Liver (tissue), 9 donors: Measurements from ENCODE around the gene AMER1. TPM values are rescaled to one million over a fixed set of nuclear protein-coding genes. Genes with fewer than 3 reads are reported as not detected.

ENCODE experiments used
- DNase-seq: peaks from one replicate; pipeline ENCODE4 v3.0.0-alpha.2; 2017; ENCODE audit warnings: low spot score
- H3K27ac ChIP-seq, 2 donors: one replicate each; pipeline ENCODE4 v1.7.0; 2013; ENCODE audit warnings: inconsistent platforms in 2 of 2, low read length in 2 of 2, control low read depth in 1 of 2, low read depth in 1 of 2, mild to moderate bottlenecking in 1 of 2
- H3K27me3 ChIP-seq, 4 donors: one replicate each; pipeline versions ENCODE4 v1.6.1 to v1.7.0; 2013; ENCODE audit warnings: low read length in 3 of 4, inconsistent platforms in 1 of 4, mild to moderate bottlenecking in 1 of 4, moderate library complexity in 1 of 4; ENCODE audit not compliant: control insufficient read depth in 4 of 4, insufficient read depth in 4 of 4
- H3K36me3 ChIP-seq, 4 donors: one replicate each; pipeline versions ENCODE4 v1.6.1 to v1.7.0; 2013; ENCODE audit warnings: low read length in 3 of 4, mild to moderate bottlenecking in 3 of 4, low read depth in 1 of 4, moderate library complexity in 1 of 4; ENCODE audit not compliant: control insufficient read depth in 4 of 4, insufficient read depth in 3 of 4
- H3K4me1 ChIP-seq, 4 donors: one replicate each; pipeline versions ENCODE4 v1.6.1 to v1.7.0; 2013; ENCODE audit warnings: low read length in 3 of 4, mild to moderate bottlenecking in 3 of 4, moderate library complexity in 1 of 4; ENCODE audit not compliant: control insufficient read depth in 4 of 4, insufficient read depth in 4 of 4
- H3K4me3 ChIP-seq, 3 donors: one replicate each; pipeline versions ENCODE4 v1.6.1 to v1.7.0; 2013; ENCODE audit warnings: low read length in 3 of 3, control low read depth in 1 of 3, low read depth in 1 of 3, mild to moderate bottlenecking in 1 of 3
- H3K9ac ChIP-seq, 2 donors: one replicate each; pipeline ENCODE4 v1.7.0; 2013; ENCODE audit warnings: low read length in 2 of 2, mild to moderate bottlenecking in 2 of 2, moderate library complexity in 2 of 2, control low read depth in 1 of 2, low read depth in 1 of 2
- H3K9me3 ChIP-seq, 4 donors: one replicate each; pipeline versions ENCODE4 v1.6.1 to v1.7.0; 2013; ENCODE audit warnings: low read length in 3 of 4; ENCODE audit not compliant: control insufficient read depth in 4 of 4
- EGR1 ChIP-seq, 2 donors: IDR thresholded peaks; 2 replicates each; pipeline ENCODE4 v1.6.1; 2016 to 2018; ENCODE audit warnings: antibody characterized with exemption in 2 of 2, low read depth in 2 of 2
- FOXA1 ChIP-seq: IDR thresholded peaks from 2 replicates; pipeline ENCODE4 v1.6.1; 2016; ENCODE audit warnings: antibody characterized with exemption
- FOXA2 ChIP-seq: IDR thresholded peaks from 2 replicates; pipeline ENCODE4 v1.6.1; 2016; ENCODE audit warnings: antibody characterized with exemption
- GABPA ChIP-seq, 2 donors: IDR thresholded peaks in 1 of 2; conservative IDR thresholded peaks in 1 of 2; 2 replicates each; pipeline ENCODE4 v1.6.1; 2016; ENCODE audit warnings: antibody characterized with exemption in 2 of 2, mild to moderate bottlenecking in 1 of 2, moderate library complexity in 1 of 2
- HNF4A ChIP-seq, 2 donors: conservative IDR thresholded peaks; 2 replicates each; pipeline ENCODE4 v1.6.1; 2016; ENCODE audit warnings: antibody characterized with exemption in 2 of 2, mild to moderate bottlenecking in 2 of 2
- HNF4G ChIP-seq: IDR thresholded peaks from 2 replicates; pipeline ENCODE4 v1.6.1; 2016; ENCODE audit warnings: antibody characterized with exemption
- JUND ChIP-seq, 2 donors: IDR thresholded peaks; 2 replicates each; pipeline ENCODE4 v1.6.1; 2016; ENCODE audit warnings: antibody characterized with exemption in 2 of 2
- MAX ChIP-seq: IDR thresholded peaks from 2 replicates; pipeline ENCODE4 v1.6.1; 2016; ENCODE audit warnings: antibody characterized with exemption
- NR2F2 ChIP-seq: IDR thresholded peaks from 2 replicates; pipeline ENCODE4 v1.6.1; 2016; ENCODE audit warnings: antibody characterized with exemption
- RAD21 ChIP-seq, 2 donors: IDR thresholded peaks; 2 replicates each; pipeline ENCODE4 v1.6.1; 2016; ENCODE audit warnings: antibody characterized with exemption in 2 of 2, mild to moderate bottlenecking in 2 of 2
- REST ChIP-seq: IDR thresholded peaks from 2 replicates; pipeline ENCODE4 v1.6.1; 2016; ENCODE audit warnings: antibody characterized with exemption, mild to moderate bottlenecking
- RXRA ChIP-seq, 2 donors: IDR thresholded peaks; 2 replicates each; pipeline ENCODE4 v1.6.1; 2017 to 2018; ENCODE audit warnings: antibody characterized with exemption in 2 of 2, mild to moderate bottlenecking in 1 of 2
- SP1 ChIP-seq: IDR thresholded peaks from 2 replicates; pipeline ENCODE4 v1.6.1; 2018; ENCODE audit warnings: antibody characterized with exemption, mild to moderate bottlenecking
- TAF1 ChIP-seq: conservative IDR thresholded peaks from 2 replicates; pipeline ENCODE4 v1.6.1; 2016; ENCODE audit warnings: antibody characterized with exemption, mild to moderate bottlenecking
- YY1 ChIP-seq: IDR thresholded peaks from 2 replicates; pipeline ENCODE4 v1.6.1; 2016; ENCODE audit warnings: antibody characterized with exemption, mild to moderate bottlenecking
- WGBS: extraction: QIAGEN DNeasy Blood & Tissue Kit; methylation state at CpG from one replicate; pipeline ENCODE4 v1.1.7; 2013; 5-methylcytosine and 5-hydroxymethylcytosine counted together
- polyA plus RNA-seq, 2 donors: library from polyadenylated mRNA; stranded (reverse) in 1 of 2; unstranded in 1 of 2; fragments of 200-250 nt in 1 of 2; fragments of >200 nt in 1 of 2; fragmentation: Nextera tagmentation in 1 of 2; extraction: Ambion mirVana in 1 of 2; gene quantifications; one replicate each; pipeline versions ENCODE4 v1.2.1 to v1.2.3, GENCODE V29; 2013 to 2015
- total RNA-seq, 2 donors: library from RNA; depleted of rRNA; stranded (reverse); fragments of >200 nt; gene quantifications; one replicate each; pipeline ENCODE4 v1.2.3, GENCODE V29; 2014
- TF ChIP-seq, protein P1 (sequence below): IDR thresholded peaks from 2 replicates; pipeline ENCODE4 v1.6.1; 2016; ENCODE audit warnings: antibody characterized with exemption
- TF ChIP-seq, protein P2 (sequence below): IDR thresholded peaks from 2 replicates; pipeline ENCODE4 v1.6.1; 2016; ENCODE audit warnings: antibody characterized with exemption
- TF ChIP-seq, protein P3 (sequence below): fragments of 150-350 bp; IDR thresholded peaks from 2 replicates; pipeline ENCODE4 v1.5.1; 2017; ENCODE audit warnings: improper control_type of control experiment, low read depth, low read length; ENCODE audit not compliant: missing input control
- donor health status: healthy.
- donor health status: healthy.
- donor health status: healthy.
- donor health status: healthy.
- donor health status: healthy.

AMER1 gene
- total and polyA plus RNA-seq, 4 donors: 0.40 to 5.2 (median 2.0) TPM

DNA sequence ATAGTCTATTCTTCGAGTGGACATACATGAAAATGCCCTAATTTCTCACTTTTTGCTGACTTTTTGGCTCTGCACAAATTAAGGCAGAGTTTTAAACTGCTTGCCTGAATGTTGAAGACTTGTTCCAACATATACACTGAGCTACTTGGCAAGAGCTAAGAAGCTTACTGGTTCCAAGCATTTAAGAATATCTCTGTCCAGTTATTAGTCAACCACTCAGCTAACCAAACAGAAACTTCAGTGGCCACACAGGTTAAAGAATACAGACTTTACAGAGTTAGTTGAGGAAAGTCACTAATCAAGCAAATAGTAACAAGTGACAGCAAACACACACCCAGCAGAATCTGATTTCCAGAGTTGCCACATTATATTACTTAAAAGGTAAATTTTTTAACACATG, 35.5 kb downstream of the AMER1 start (continued):
- TF ChIP-seq, protein P1, sequence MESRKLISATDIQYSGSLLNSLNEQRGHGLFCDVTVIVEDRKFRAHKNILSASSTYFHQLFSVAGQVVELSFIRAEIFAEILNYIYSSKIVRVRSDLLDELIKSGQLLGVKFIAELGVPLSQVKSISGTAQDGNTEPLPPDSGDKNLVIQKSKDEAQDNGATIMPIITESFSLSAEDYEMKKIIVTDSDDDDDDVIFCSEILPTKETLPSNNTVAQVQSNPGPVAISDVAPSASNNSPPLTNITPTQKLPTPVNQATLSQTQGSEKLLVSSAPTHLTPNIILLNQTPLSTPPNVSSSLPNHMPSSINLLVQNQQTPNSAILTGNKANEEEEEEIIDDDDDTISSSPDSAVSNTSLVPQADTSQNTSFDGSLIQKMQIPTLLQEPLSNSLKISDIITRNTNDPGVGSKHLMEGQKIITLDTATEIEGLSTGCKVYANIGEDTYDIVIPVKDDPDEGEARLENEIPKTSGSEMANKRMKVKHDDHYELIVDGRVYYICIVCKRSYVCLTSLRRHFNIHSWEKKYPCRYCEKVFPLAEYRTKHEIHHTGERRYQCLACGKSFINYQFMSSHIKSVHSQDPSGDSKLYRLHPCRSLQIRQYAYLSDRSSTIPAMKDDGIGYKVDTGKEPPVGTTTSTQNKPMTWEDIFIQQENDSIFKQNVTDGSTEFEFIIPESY: no peak
- TF ChIP-seq GABPA (IDR thresholded peaks at IDR 0.05 in 1 of 2, conservative IDR thresholded peaks at IDR 0.05 in 1 of 2) (no peak), FOXA1 (no peak), RXRA (IDR thresholded peaks at IDR 0.05) (no peak), NR2F2 (no peak), FOXA2 (no peak)
- TF ChIP-seq, protein P2, sequence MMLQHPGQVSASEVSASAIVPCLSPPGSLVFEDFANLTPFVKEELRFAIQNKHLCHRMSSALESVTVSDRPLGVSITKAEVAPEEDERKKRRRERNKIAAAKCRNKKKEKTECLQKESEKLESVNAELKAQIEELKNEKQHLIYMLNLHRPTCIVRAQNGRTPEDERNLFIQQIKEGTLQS: no peak

- Histone ChIP-seq H3K9me3 (no peaks in the 10 kb centered on the region), H3K36me3 (no peaks in the 10 kb centered on the region), H3K27ac (no peak overlapping the region), H3K4me1 (no peaks in the 10 kb centered on the region), H3K9ac (no peak overlapping the region), H3K27me3 (no peaks in the 10 kb centered on the region), H3K4me3 (no peak overlapping the region)
- no peak for TF ChIP-seq REST
- no peak for TF ChIP-seq NR2F2
- TF ChIP-seq FOXA2: no peak
- TF ChIP-seq HNF4G: no peak
- no peak for TF ChIP-seq YY1
- TF ChIP-seq, protein P2: no peak
- TF ChIP-seq, protein P3, sequence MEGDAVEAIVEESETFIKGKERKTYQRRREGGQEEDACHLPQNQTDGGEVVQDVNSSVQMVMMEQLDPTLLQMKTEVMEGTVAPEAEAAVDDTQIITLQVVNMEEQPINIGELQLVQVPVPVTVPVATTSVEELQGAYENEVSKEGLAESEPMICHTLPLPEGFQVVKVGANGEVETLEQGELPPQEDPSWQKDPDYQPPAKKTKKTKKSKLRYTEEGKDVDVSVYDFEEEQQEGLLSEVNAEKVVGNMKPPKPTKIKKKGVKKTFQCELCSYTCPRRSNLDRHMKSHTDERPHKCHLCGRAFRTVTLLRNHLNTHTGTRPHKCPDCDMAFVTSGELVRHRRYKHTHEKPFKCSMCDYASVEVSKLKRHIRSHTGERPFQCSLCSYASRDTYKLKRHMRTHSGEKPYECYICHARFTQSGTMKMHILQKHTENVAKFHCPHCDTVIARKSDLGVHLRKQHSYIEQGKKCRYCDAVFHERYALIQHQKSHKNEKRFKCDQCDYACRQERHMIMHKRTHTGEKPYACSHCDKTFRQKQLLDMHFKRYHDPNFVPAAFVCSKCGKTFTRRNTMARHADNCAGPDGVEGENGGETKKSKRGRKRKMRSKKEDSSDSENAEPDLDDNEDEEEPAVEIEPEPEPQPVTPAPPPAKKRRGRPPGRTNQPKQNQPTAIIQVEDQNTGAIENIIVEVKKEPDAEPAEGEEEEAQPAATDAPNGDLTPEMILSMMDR: no peak
- no peak for TF ChIP-seq RXRA (IDR thresholded peaks at IDR 0.05)
- TF ChIP-seq EGR1 (IDR thresholded peaks at IDR 0.05; ENCODE audit: low read depth in 2 of 2): no peak
- TF ChIP-seq TAF1: no peak
- no peak for TF ChIP-seq GABPA (IDR thresholded peaks at IDR 0.05 in 1 of 2, conservative IDR thresholded peaks at IDR 0.05 in 1 of 2)
- TF ChIP-seq MAX: no peak
- TF ChIP-seq, protein P1: no peak
- no peak for TF ChIP-seq RAD21 (IDR thresholded peaks at IDR 0.05)
- TF ChIP-seq FOXA1: no peak
- TF ChIP-seq HNF4A (conservative IDR thresholded peaks at IDR 0.05): no peak
- no peak for TF ChIP-seq JUND (IDR thresholded peaks at IDR 0.05)
- TF ChIP-seq SP1: no peak
- DNase-seq: no peak
- 82% methylated on average over 6 of the region's 6 CpGs for WGBS
These were observed 52.7 kb downstream of the AMER1 start for GRCh38 chrX:64152857-64153256.
